ENCODE data around the gene CEP76.

Gene CEP76

GRCh38 chr18:12702221-12703095, at the start of gene CEP76, which contains the start of gene PSMG2:
Gene CEP76, minus strand, starts transcription at chr18:12702723. Its CDS starts 175 bp downstream, at chr18:12702548.
Gene PSMG2, plus strand, starts transcription at chr18:12703042. Its CDS starts 66 bp downstream, at chr18:12703108.
- FAIRE-seq: no peak

GRCh38 chr18:12751891-12752290, 49.4 kb upstream of the CEP76 start:
- no peak for FAIRE-seq

GRCh38 chr18:12751503-12751884, 49.0 kb upstream of the CEP76 start:
- no peak for FAIRE-seq

- no peak for FAIRE-seq
Observed at GRCh38 chr18:12750715-12751502, 48.4 kb upstream of the CEP76 start.

GRCh38 chr18:12750076-12750714, 47.7 kb upstream of the CEP76 start:
- no peak for FAIRE-seq

- FAIRE-seq: no peak
Observed at GRCh38 chr18:12749121-12749520, 46.6 kb upstream of the CEP76 start.

GRCh38 chr18:12748671-12749070, 46.1 kb upstream of the CEP76 start:
- no peak for FAIRE-seq

GRCh38 chr18:12747530-12748315, 45.2 kb upstream of the CEP76 start:
- no peak for FAIRE-seq

GRCh38 chr18:12745095-12745795, 42.7 kb upstream of the CEP76 start:
- FAIRE-seq: no peak

GRCh38 chr18:12744103-12744502, 41.6 kb upstream of the CEP76 start:
- no peak for FAIRE-seq

- FAIRE-seq: no peak
Observed at GRCh38 chr18:12742453-12742852, 39.9 kb upstream of the CEP76 start.

GRCh38 chr18:12741351-12741750, 38.8 kb upstream of the CEP76 start:
- FAIRE-seq: no peak

GRCh38 chr18:12737243-12737902, 34.9 kb upstream of the CEP76 start:
- FAIRE-seq: no peak

- FAIRE-seq: no peak
Observed at GRCh38 chr18:12726774-12727550, 24.4 kb upstream of the CEP76 start.

- FAIRE-seq: no peak
Observed at GRCh38 chr18:12726331-12726730, 23.8 kb upstream of the CEP76 start.

GRCh38 chr18:12722731-12723130, 20.2 kb upstream of the CEP76 start:
- no peak for FAIRE-seq

GRCh38 chr18:12721495-12722275, 19.2 kb upstream of the CEP76 start:
- no peak for FAIRE-seq

- no peak for FAIRE-seq
Observed at GRCh38 chr18:12711446-12711845, 8.9 kb upstream of the CEP76 start.

- FAIRE-seq: no peak
Observed at GRCh38 chr18:12703664-12704063, 1.1 kb upstream of the CEP76 start.

Measured in colon (tissue), 2 donors.